HL-60 (cell line): ENCODE data around the gene TEX54.

Source experiments
- DNase-seq, 2 experiments: peaks; one replicate each; pipeline ENCODE4 v3.0.0-alpha.2; 2010 to 2020; ENCODE audit warnings: low read depth in 1 of 2, low spot score in 1 of 2
- H3K27ac ChIP-seq: fragments of 250-450 bp; sonication (Bioruptor Pico); replicated peaks from 2 replicates; pipeline ENCODE4 v1.5.1; 2020; ENCODE audit warnings: mild to moderate bottlenecking, moderate library complexity
- H3K27me3 ChIP-seq: fragments of 250-450 bp; sonication (Bioruptor Pico); 2 replicates; pipeline ENCODE4 v1.5.1; 2021; ENCODE audit warnings: mild to moderate bottlenecking, moderate library complexity; ENCODE audit not compliant: insufficient read depth, poor library complexity, severe bottlenecking
- H3K4me3 ChIP-seq: replicated peaks from 2 replicates; pipeline ENCODE4 v1.5.1; 2011; ENCODE audit warnings: mild to moderate bottlenecking, control low read depth, low read length; ENCODE audit not compliant: insufficient read depth
- GABPA ChIP-seq: IDR thresholded peaks from 2 replicates; pipeline ENCODE4 v1.6.1; 2012; ENCODE audit warnings: low read depth
- POLR2AphosphoS5 ChIP-seq: IDR thresholded peaks from 2 replicates; pipeline ENCODE4 v1.6.1; 2012; ENCODE audit warnings: low read depth
- SPI1 ChIP-seq: IDR thresholded peaks from 2 replicates; pipeline ENCODE4 v1.6.1; 2012; ENCODE audit warnings: low read depth, mild to moderate bottlenecking, borderline replicate concordance
- TF ChIP-seq, protein P1 (sequence below): IDR thresholded peaks from one replicate; pipeline ENCODE4 v1.5.1; 2011; ENCODE audit warnings: low read length, control low read depth, inconsistent platforms; ENCODE audit not compliant: insufficient read depth
- TF ChIP-seq, protein P2 (sequence below): IDR thresholded peaks from 2 replicates; pipeline ENCODE4 v1.6.1; 2012; ENCODE audit warnings: low read depth; ENCODE audit not compliant: insufficient replicate concordance

The TEX54 gene

DNA sequence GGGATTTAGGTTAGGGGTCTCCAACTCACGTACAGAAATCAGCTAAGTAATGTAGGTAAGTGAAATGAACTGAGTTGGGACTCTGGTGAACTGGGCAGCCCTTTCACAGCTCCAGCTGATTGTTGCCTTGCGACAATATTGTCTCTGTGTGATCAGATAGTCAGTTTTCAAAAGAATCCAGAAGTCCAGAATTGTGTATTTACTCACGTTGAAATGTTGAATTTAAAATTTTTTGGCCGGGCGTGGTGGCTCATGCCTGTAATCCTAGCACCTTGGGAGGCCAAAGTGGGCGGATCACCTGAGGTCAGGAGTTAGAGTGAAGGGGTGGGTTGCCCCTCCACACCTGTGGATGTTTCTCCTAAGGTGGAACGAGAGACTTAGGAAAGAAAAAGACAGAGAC is 25.6 kb upstream of the TEX54 start:
- DNase-seq = no peak
- Histone ChIP-seq H3K4me3 (peak overlapping the region; percentile 59), H3K27me3 (no peaks in the 10 kb centered on the region), H3K27ac (peak overlapping the region; percentile 29)
- TF ChIP-seq GABPA (no peak), POLR2AphosphoS5 (no peak), SPI1 (no peak)
- TF ChIP-seq, protein P1, sequence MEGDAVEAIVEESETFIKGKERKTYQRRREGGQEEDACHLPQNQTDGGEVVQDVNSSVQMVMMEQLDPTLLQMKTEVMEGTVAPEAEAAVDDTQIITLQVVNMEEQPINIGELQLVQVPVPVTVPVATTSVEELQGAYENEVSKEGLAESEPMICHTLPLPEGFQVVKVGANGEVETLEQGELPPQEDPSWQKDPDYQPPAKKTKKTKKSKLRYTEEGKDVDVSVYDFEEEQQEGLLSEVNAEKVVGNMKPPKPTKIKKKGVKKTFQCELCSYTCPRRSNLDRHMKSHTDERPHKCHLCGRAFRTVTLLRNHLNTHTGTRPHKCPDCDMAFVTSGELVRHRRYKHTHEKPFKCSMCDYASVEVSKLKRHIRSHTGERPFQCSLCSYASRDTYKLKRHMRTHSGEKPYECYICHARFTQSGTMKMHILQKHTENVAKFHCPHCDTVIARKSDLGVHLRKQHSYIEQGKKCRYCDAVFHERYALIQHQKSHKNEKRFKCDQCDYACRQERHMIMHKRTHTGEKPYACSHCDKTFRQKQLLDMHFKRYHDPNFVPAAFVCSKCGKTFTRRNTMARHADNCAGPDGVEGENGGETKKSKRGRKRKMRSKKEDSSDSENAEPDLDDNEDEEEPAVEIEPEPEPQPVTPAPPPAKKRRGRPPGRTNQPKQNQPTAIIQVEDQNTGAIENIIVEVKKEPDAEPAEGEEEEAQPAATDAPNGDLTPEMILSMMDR = no peak
- TF ChIP-seq, protein P2, sequence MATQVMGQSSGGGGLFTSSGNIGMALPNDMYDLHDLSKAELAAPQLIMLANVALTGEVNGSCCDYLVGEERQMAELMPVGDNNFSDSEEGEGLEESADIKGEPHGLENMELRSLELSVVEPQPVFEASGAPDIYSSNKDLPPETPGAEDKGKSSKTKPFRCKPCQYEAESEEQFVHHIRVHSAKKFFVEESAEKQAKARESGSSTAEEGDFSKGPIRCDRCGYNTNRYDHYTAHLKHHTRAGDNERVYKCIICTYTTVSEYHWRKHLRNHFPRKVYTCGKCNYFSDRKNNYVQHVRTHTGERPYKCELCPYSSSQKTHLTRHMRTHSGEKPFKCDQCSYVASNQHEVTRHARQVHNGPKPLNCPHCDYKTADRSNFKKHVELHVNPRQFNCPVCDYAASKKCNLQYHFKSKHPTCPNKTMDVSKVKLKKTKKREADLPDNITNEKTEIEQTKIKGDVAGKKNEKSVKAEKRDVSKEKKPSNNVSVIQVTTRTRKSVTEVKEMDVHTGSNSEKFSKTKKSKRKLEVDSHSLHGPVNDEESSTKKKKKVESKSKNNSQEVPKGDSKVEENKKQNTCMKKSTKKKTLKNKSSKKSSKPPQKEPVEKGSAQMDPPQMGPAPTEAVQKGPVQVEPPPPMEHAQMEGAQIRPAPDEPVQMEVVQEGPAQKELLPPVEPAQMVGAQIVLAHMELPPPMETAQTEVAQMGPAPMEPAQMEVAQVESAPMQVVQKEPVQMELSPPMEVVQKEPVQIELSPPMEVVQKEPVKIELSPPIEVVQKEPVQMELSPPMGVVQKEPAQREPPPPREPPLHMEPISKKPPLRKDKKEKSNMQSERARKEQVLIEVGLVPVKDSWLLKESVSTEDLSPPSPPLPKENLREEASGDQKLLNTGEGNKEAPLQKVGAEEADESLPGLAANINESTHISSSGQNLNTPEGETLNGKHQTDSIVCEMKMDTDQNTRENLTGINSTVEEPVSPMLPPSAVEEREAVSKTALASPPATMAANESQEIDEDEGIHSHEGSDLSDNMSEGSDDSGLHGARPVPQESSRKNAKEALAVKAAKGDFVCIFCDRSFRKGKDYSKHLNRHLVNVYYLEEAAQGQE = no peak

DNA sequence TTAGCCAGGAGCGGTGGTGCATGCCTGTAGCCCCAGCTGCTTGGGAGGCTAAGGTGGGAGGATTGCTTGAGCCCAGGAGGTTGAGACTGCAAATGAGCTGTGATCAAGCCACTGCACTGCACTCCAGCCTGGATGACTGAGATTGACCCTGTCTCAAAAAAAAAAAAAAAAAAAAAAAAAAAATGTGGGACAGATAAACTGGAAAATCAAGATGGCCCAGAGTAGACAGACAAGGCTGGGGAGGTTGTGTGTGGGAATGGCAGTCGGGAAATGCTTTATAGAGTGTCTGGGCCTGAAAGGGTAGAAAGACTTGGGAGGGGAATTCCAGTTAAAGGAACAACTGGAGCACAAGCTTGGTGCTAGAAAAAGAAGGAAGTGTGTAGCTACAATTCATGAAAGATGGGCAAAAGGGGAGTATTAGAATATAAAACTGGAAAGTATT is 24.9 kb upstream of the TEX54 start:
- peak overlapping the region; percentile 59 for H3K4me3 ChIP-seq
- DNase-seq = no peak
- TF ChIP-seq SPI1 = peak; percentile 77
- TF ChIP-seq, protein P1 = no peak
- H3K27me3 ChIP-seq = no peaks in the 10 kb centered on the region
- H3K27ac ChIP-seq = peak overlapping the region; percentile 94

DNA sequence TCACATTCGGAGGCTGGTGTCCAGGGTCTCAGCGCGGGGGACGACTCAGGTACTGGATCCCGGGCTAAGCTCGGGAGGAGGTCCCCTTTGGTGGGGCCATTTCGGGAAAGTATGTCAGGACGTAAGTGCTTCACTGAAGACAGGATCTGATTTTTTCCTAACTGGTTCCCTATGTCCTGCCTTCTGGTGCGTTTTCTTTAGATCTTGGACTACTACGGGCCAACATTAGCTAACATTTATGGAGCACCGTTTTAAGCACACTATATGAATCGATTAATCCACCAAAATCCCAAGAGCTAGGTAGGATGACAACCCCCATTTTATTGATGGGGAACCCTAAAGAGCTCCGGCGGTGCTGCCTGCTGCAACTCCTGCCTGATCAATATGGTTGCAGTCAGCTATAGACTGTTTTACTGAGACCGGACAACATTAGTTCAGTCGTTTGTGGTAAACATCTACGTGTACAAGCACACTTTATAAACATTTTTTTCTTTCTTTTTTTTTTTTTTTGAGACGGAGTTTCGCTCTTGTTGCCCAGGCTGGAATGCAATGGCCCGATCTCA is 23.8 kb upstream of the TEX54 start:
- peak overlapping the region; percentile 94 for H3K27ac ChIP-seq
- DNase-seq = no peak
- peak overlapping the region; percentile 59 for H3K4me3 ChIP-seq
- TF ChIP-seq POLR2AphosphoS5 (no peak), GABPA (no peak)
- TF ChIP-seq, protein P1 = no peak
- H3K27me3 ChIP-seq = no peaks in the 10 kb centered on the region

DNA sequence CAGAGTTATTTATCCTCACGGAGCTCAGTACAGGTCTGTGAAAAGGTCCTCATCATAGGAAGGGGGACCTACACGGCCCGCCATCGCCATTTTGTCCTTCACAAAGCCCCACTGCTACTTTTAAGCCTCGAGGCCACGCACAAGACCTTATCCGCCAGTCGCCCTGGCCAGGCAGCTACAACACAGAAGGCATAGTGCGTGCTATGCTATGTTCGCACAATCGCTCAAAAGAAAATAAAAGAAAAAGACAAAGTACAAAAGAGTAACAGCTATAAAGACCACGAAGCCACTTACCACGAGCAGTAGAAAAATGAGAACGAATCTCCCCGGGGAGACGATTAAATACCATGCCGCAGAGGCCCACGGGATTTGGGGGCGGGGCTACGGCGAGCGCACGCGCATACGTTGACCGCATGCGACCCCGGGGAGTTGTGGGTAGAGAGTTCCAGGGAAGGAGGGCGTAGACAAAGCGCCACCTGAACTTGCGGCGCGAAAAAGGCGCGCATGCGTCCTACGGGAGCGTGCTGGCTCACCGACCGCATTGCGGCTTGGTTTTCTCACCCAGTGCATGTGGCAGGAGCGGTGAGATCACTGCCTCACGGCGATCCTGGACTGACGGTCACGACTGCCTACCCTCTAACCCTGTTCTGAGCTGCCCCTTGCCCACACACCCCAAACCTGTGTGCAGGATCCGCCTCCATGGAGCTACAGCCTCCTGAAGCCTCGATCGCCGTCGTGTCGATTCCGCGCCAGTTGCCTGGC is 23.1 kb upstream of the TEX54 start:
- H3K27me3 ChIP-seq = no peaks in the 10 kb centered on the region

More for the DNA sequence above, 23.1 kb upstream of the TEX54 start:
- peak overlapping the region; percentile 94 for H3K27ac ChIP-seq
- TF ChIP-seq POLR2AphosphoS5 = peak; percentile 97
- no peak for TF ChIP-seq GABPA
- TF ChIP-seq SPI1 = no peak
- TF ChIP-seq, protein P1 = no peak
- TF ChIP-seq, protein P2 = peak; percentile 85
- peak overlapping the region; percentile 59 for H3K4me3 ChIP-seq
- DNase-seq = peak; percentile 98 to 100
